Astrocyte of the cerebellum (primary cell): ENCODE results near the gene CA7.

Source experiments
- DNase-seq: peaks from one replicate; pipeline ENCODE4 v3.0.0-alpha.2; 2011; ENCODE audit warnings: low read depth
- H3K4me3 ChIP-seq: 2 replicates; pipeline ENCODE4 v1.5.1; 2011; ENCODE audit warnings: mild to moderate bottlenecking, low read depth, low read length, moderate library complexity
- in situ Hi-C: cut with HindIII; loops from 2 replicates; pipeline ENCODE4 v1.10.0; 2017; ENCODE audit warnings: low sequenced_read_pairs
- TF ChIP-seq, protein P1 (sequence below): IDR thresholded peaks from 2 replicates; pipeline ENCODE4 v1.5.1; 2012; ENCODE audit warnings: low read length, low read depth, moderate library complexity, mild to moderate bottlenecking; ENCODE audit errors: missing control alignments

Gene CA7

DNA sequence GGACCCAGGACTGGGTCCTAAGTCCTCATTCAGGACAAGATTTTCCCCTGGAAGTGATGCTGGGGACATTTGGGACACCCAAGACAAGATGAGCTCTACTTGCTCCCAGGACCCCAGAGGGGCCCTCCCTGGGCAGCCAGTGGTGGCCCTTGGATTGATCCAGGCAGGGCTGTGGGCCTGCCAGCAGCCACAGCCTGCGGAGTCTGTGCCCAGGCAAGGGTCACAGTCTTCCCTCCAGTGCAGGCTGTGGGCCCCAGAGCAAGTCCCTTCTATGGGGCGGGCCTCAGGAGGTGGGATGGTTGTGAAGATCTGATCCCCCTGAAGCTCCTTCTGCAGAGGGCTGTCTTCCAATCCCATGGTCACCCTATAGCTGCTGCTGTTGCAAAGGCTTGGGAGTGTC is 12.6 kb downstream of the CA7 start:
- in situ Hi-C loops = no loop called here
- no peak overlapping the region for H3K4me3 ChIP-seq
- TF ChIP-seq, protein P1, sequence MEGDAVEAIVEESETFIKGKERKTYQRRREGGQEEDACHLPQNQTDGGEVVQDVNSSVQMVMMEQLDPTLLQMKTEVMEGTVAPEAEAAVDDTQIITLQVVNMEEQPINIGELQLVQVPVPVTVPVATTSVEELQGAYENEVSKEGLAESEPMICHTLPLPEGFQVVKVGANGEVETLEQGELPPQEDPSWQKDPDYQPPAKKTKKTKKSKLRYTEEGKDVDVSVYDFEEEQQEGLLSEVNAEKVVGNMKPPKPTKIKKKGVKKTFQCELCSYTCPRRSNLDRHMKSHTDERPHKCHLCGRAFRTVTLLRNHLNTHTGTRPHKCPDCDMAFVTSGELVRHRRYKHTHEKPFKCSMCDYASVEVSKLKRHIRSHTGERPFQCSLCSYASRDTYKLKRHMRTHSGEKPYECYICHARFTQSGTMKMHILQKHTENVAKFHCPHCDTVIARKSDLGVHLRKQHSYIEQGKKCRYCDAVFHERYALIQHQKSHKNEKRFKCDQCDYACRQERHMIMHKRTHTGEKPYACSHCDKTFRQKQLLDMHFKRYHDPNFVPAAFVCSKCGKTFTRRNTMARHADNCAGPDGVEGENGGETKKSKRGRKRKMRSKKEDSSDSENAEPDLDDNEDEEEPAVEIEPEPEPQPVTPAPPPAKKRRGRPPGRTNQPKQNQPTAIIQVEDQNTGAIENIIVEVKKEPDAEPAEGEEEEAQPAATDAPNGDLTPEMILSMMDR = no peak
- DNase-seq = no peak

DNA sequence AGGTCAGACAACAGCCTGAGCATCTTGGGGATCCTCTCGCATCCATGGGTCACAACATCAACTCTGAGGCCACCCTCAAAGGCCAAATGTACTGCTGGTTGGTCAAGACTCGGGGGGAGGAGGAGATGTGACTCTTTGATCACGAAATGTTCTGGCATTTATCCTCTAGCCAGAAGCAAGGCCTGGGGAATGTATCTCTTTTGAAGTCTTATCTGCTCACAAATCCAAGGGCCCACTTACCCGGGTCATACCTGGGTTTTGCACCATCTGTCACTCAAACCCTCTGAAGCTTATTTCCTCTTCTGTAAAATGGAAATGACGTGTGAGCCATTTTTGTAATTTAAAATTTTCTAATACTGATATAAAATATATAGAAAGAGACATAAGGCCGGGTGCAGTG is 13.2 kb downstream of the CA7 start:
- TF ChIP-seq, protein P1 = no peak
- DNase-seq = no peak
- no peak overlapping the region for H3K4me3 ChIP-seq
- in situ Hi-C loops = no loop called here

DNA sequence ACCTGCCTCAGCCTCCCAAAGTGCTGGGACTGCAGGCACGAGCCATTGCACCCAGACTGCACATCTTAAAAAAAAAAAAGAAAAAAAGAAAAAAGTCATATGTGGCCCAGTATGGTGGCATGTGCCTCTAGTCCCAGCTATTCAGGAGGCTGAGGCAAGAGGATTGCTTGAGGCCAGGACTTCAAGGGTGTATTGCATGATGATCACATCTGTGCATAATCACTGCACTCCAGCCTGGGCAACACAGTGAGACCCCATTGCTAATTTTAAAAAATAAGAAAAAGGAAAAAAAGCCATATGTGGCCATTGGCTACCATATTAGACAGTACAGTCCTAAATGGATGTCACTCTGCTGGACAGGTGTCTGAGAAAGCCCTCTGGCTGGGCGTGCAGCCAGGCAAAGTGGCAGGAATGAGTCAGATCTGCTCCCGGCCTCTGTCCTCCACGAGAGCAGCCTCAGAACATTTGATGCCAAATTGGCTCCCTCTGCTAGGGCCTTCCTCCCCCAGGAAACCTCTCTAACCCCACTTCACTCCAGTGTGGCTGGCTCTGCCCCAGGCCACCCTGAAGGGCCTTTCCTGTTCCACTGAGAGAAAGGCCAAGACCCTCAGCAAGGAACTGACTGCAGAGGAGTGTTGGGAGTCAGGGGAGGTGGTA is 14.7 kb downstream of the CA7 start:
- DNase-seq = no peak
- in situ Hi-C loops = no loop called here
- TF ChIP-seq, protein P1 = no peak

DNA sequence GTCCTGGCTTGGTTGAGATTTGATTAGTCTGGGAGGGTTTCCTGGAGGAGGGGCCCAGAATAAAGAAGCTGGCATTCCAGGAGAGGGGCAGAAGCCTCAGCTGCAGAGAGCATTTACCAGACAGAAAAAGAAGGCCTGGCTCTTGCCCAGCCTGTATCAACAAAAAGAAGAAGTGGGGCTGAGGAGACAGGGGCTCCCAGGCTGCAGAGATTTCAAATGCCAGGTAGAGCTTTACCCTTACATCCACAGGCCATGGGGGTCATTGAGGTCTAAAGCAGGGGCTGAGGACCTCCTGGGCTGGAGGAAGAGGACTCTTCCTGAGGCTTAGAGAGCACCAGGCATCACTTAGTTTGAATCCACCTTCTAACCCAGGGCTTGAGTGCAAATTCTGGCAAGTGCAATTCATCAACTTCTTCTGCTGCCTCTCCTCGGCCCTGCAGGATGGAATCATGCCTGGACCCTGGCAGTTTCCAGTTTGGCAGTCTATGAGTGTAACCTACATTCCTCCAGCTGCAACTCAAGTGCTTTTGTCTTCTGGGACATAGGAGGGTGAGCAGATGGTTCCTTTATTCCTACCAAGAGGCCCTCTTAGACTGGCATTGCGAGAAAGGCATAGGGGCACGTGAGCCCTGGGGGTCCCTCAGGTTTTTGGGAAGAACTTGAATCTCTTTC is 15.3 kb downstream of the CA7 start:
- DNase-seq = no peak
- TF ChIP-seq, protein P1 = no peak
- in situ Hi-C loops = no loop called here
- no peak overlapping the region for H3K4me3 ChIP-seq

More for the DNA sequence above, 14.7 kb downstream of the CA7 start:
- no peak overlapping the region for H3K4me3 ChIP-seq

DNA sequence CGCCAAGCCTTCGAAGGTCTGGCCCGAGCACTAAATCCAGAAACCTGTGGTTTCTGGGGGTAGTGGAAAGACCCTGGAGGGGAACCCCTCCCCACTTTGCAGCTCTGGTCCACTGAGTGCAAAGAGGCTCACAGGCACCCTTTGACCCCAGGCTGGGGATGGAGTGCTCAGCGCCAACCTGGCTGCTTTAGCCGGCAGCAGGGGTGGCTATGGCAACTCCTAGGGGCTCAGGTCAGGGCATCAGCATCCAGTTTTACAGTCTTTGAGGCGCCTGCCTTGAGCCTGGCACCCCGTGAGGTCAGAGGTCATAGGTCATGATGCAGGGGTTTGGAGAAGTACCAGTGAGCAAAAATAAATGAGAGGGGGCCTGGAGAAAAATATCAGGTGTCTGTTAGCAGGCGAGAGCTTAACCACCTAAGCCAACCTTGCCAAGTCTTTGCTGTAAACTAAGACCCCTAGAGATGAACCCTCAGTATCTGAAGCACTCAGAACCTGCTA is 17.9 kb downstream of the CA7 start:
- TF ChIP-seq, protein P1 = no peak
- no peak overlapping the region for H3K4me3 ChIP-seq
- in situ Hi-C loops = no loop called here
- no peak for DNase-seq

DNA sequence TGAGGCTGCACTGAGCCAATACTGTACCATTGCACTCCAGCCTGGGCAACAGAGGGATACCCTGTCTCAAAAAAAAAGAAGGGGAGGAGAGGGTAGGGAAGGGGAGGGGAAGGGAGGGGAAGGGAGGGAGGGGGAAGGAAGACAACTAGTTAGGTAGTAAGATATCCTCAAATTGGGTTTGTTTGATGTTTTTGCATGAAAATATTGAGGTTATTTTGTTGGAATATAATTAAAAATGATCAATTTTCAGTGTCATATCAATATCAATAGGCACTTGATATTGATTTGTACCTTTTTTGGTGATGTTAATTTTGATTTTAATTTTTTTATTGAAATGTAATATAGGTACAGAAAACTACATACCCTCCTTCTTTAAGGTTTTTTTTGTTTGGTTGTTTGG is 19.5 kb downstream of the CA7 start:
- H3K4me3 ChIP-seq = no peak overlapping the region
- DNase-seq = no peak
- TF ChIP-seq, protein P1 = no peak
- in situ Hi-C loops = no loop called here
